GM23338 (cell line): ENCODE results near the gene AMBP. TPM values are rescaled to one million over a fixed set of nuclear protein-coding genes. Genes with fewer than 3 reads are reported as not detected.

Source experiments
- ATAC-seq: fragments of 200-7000 bp; cut with Tn5 transposase; 3 replicates; pipeline ENCODE4 v1.9.1; 2020
- DNase-seq: peaks from one replicate; pipeline ENCODE4 v3.0.0-alpha.2; 2015; ENCODE audit warnings: low spot score
- H2AFZ ChIP-seq: fragments of 200-600 bp; sonication (generic); 2 replicates; pipeline ENCODE4 v1.8.0; 2016; ENCODE audit warnings: antibody characterized with exemption, mild to moderate bottlenecking, moderate library complexity
- H3F3A ChIP-seq: fragments of 200-600 bp; sonication (generic); replicated peaks from 2 replicates; pipeline ENCODE4 v1.8.0; 2017; ENCODE audit warnings: antibody characterized with exemption, mixed run types, low read depth
- H3K27ac ChIP-seq: fragments of 200-600 bp; sonication (generic); 2 replicates; pipeline ENCODE4 v1.6.1; 2016; ENCODE audit warnings: low read depth
- H3K27me3 ChIP-seq: fragments of 200-600 bp; sonication (generic); 2 replicates; pipeline ENCODE4 v1.8.0; 2016; ENCODE audit warnings: mild to moderate bottlenecking, mixed run types, moderate library complexity; ENCODE audit not compliant: insufficient read depth
- H3K36me3 ChIP-seq: fragments of 200-600 bp; sonication (generic); 2 replicates; pipeline ENCODE4 v1.8.0; 2016; ENCODE audit warnings: mild to moderate bottlenecking; ENCODE audit not compliant: insufficient read depth
- H3K4me1 ChIP-seq: fragments of 200-600 bp; sonication (generic); 2 replicates; pipeline ENCODE4 v1.8.0; 2016; ENCODE audit warnings: mild to moderate bottlenecking, moderate library complexity; ENCODE audit not compliant: insufficient read depth
- H3K4me2 ChIP-seq: fragments of 200-600 bp; sonication (generic); 2 replicates; pipeline ENCODE4 v1.7.1; 2017; ENCODE audit warnings: mixed run types
- H3K4me3 ChIP-seq: fragments of 200-600 bp; sonication (generic); 2 replicates; pipeline ENCODE4 v1.6.1; 2016; ENCODE audit warnings: mixed run types
- H3K79me2 ChIP-seq: fragments of 200-600 bp; sonication (generic); replicated peaks from 2 replicates; pipeline ENCODE4 v1.8.0; 2017; ENCODE audit warnings: mild to moderate bottlenecking; ENCODE audit not compliant: insufficient read depth
- H3K9me2 ChIP-seq: fragments of 200-600 bp; sonication (generic); 2 replicates; pipeline ENCODE4 v1.8.0; 2017; ENCODE audit not compliant: insufficient read depth
- H4K20me1 ChIP-seq: fragments of 200-600 bp; sonication (generic); replicated peaks from 2 replicates; pipeline ENCODE4 v1.8.0; 2017; ENCODE audit warnings: mild to moderate bottlenecking; ENCODE audit not compliant: insufficient read depth
- H3K27ac Mint-ChIP-seq: 2 replicates; pipeline ENCODE4 v1.8.0; 2020; ENCODE audit warnings: inconsistent platforms, mild to moderate bottlenecking, moderate library complexity, mixed read lengths
- H3K27me3 Mint-ChIP-seq: 3 replicates; pipeline ENCODE4 v1.8.0; 2022; ENCODE audit warnings: low read depth, mild to moderate bottlenecking, moderate library complexity, mixed read lengths, inconsistent platforms; ENCODE audit not compliant: insufficient read depth, poor library complexity
- H3K36me3 Mint-ChIP-seq: 3 replicates; pipeline ENCODE4 v1.8.0; 2021; ENCODE audit warnings: low read depth, mild to moderate bottlenecking, inconsistent platforms, moderate library complexity, mixed read lengths
- H3K4me1 Mint-ChIP-seq: 3 replicates; pipeline ENCODE4 v1.8.0; 2020; ENCODE audit warnings: mild to moderate bottlenecking, inconsistent platforms, mixed read lengths
- H3K4me3 Mint-ChIP-seq: 3 replicates; pipeline ENCODE4 v1.8.0; 2021; ENCODE audit warnings: moderate library complexity, mild to moderate bottlenecking, inconsistent platforms, mixed read lengths
- H3K9me3 Mint-ChIP-seq: 3 replicates; pipeline ENCODE4 v1.8.0; 2020; ENCODE audit warnings: moderate library complexity, mild to moderate bottlenecking, inconsistent platforms, mixed read lengths
- CREB1 ChIP-seq: fragments of 250-450 bp; sonication (Bioruptor Pico); IDR thresholded peaks from 2 replicates; pipeline ENCODE4 v1.5.0; 2020; ENCODE audit warnings: low read depth, mild to moderate bottlenecking, moderate library complexity
- CTCF ChIP-seq, 2 experiments: fragments of 200-600 bp in 1 of 2; sonication (generic) in 1 of 2; conservative IDR thresholded peaks; 2 replicates each; pipeline versions ENCODE4 v1.5.1 to v1.6.1; 2016 to 2017; ENCODE audit warnings: antibody characterized with exemption in 2 of 2, low read depth in 2 of 2, mild to moderate bottlenecking in 2 of 2, moderate library complexity in 1 of 2
- EZH2 ChIP-seq: fragments of 200-600 bp; sonication (generic); IDR thresholded peaks from one replicate; pipeline ENCODE4 v1.8.0; 2017; ENCODE audit warnings: antibody characterized with exemption, mild to moderate bottlenecking, low read depth; ENCODE audit not compliant: unreplicated experiment
- EZH2phosphoT487 ChIP-seq: fragments of 200-600 bp; sonication (generic); IDR thresholded peaks from one replicate; pipeline ENCODE4 v1.8.1; 2018; ENCODE audit warnings: antibody characterized with exemption; ENCODE audit not compliant: unreplicated experiment
- JUNB ChIP-seq: IDR thresholded peaks from one replicate; pipeline ENCODE4 v1.6.1; 2016; ENCODE audit warnings: antibody characterized with exemption; ENCODE audit not compliant: unreplicated experiment
- NANOG ChIP-seq: IDR thresholded peaks from 2 replicates; pipeline ENCODE4 v1.6.1; 2016; ENCODE audit warnings: antibody characterized with exemption, borderline replicate concordance
- POLR2AphosphoS5 ChIP-seq: IDR thresholded peaks from 2 replicates; pipeline ENCODE4 v1.6.1; 2016; ENCODE audit warnings: antibody characterized with exemption, low read depth
- STAT1 ChIP-seq: IDR thresholded peaks from one replicate; pipeline ENCODE4 v1.6.1; 2016; ENCODE audit warnings: antibody characterized with exemption; ENCODE audit not compliant: unreplicated experiment
- ZNF114 ChIP-seq: fragments of 250-450 bp; sonication (Bioruptor Pico); IDR thresholded peaks from 2 replicates; pipeline ENCODE4 v1.5.0; 2020; ENCODE audit warnings: mild to moderate bottlenecking, moderate library complexity
- ZNF331 ChIP-seq: fragments of 250-450 bp; sonication (Bioruptor Pico); IDR thresholded peaks from 2 replicates; pipeline ENCODE4 v1.5.0; 2020; ENCODE audit warnings: low read depth, mild to moderate bottlenecking, moderate library complexity
- polyA plus RNA-seq: library from polyadenylated mRNA; unstranded; fragments of >200 nt; fragmentation: Nextera tagmentation; extraction: Ambion mirVana; gene quantifications from 2 replicates; pipeline ENCODE4 v1.2.1, GENCODE V29; 2016
- total RNA-seq: library from RNA; depleted of rRNA; stranded (reverse); fragments of >200 nt; shearing (Covaris generic); gene quantifications from 2 replicates; pipeline ENCODE4 v1.2.3, GENCODE V29; 2014
- TF ChIP-seq, protein P1 (sequence below): IDR thresholded peaks from one replicate; pipeline ENCODE4 v1.6.1; 2018; ENCODE audit warnings: antibody characterized with exemption; ENCODE audit not compliant: unreplicated experiment
- TF ChIP-seq, protein P2 (sequence below): IDR thresholded peaks from 2 replicates; pipeline ENCODE4 v1.6.1; 2016; ENCODE audit warnings: antibody characterized with exemption
- TF ChIP-seq, protein P3 (sequence below): fragments of 250-450 bp; sonication (Bioruptor Pico); IDR thresholded peaks from 2 replicates; pipeline ENCODE4 v1.5.0; 2020; ENCODE audit warnings: mild to moderate bottlenecking, moderate library complexity

Gene AMBP
- total and polyA plus RNA-seq, 2 experiments from 2014 or later = 1.3 to 2.0 TPM

DNA sequence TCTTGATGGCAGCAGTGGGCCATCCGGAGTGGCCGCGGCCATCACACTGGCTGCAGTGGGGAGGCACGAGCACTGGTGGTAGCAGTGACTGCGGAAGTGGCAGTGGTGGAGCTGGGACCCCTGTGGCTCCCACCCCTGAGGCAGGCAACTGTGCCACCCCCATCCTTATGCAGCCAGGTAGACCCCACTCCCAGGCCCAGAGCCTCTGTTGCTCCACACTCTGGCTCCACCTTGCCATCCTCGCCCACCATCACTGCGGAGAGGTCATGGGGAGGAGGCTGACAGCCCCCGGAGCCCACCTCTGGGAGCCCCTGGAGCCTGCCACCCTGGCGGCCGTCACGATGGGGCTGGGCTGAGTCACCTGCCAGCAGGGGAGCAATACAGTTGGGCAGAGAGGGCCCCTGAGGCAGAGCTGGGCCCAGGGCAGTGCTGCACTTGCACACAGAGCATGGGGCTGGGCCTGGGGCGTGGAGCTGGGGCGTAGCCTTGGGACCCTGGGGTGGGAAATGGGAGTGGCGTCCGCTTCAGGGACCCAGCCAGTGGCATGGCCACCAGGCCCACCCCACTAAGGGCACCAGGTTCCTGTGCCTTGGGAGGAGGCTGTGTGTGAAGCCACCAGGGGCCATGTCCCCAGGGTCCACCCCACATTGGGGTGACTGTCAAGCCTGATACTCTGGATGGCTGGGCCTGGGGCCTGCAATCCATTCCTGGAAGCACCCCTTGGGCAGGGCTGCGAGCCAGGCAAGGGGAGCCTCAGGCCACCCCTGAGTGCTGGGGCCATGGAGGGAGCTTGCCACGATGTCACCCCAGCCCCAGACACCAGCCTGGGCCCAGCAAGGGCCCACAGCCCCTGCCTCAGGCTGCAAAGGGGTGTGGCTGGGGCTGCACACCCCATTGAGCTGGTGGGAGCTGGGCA is 7.7 kb downstream of the AMBP start:
- TF ChIP-seq, protein P1, sequence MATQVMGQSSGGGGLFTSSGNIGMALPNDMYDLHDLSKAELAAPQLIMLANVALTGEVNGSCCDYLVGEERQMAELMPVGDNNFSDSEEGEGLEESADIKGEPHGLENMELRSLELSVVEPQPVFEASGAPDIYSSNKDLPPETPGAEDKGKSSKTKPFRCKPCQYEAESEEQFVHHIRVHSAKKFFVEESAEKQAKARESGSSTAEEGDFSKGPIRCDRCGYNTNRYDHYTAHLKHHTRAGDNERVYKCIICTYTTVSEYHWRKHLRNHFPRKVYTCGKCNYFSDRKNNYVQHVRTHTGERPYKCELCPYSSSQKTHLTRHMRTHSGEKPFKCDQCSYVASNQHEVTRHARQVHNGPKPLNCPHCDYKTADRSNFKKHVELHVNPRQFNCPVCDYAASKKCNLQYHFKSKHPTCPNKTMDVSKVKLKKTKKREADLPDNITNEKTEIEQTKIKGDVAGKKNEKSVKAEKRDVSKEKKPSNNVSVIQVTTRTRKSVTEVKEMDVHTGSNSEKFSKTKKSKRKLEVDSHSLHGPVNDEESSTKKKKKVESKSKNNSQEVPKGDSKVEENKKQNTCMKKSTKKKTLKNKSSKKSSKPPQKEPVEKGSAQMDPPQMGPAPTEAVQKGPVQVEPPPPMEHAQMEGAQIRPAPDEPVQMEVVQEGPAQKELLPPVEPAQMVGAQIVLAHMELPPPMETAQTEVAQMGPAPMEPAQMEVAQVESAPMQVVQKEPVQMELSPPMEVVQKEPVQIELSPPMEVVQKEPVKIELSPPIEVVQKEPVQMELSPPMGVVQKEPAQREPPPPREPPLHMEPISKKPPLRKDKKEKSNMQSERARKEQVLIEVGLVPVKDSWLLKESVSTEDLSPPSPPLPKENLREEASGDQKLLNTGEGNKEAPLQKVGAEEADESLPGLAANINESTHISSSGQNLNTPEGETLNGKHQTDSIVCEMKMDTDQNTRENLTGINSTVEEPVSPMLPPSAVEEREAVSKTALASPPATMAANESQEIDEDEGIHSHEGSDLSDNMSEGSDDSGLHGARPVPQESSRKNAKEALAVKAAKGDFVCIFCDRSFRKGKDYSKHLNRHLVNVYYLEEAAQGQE = no peak
- TF ChIP-seq, protein P2, sequence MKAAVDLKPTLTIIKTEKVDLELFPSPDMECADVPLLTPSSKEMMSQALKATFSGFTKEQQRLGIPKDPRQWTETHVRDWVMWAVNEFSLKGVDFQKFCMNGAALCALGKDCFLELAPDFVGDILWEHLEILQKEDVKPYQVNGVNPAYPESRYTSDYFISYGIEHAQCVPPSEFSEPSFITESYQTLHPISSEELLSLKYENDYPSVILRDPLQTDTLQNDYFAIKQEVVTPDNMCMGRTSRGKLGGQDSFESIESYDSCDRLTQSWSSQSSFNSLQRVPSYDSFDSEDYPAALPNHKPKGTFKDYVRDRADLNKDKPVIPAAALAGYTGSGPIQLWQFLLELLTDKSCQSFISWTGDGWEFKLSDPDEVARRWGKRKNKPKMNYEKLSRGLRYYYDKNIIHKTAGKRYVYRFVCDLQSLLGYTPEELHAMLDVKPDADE = no peak
- no peak for TF ChIP-seq STAT1
- TF ChIP-seq, protein P3, sequence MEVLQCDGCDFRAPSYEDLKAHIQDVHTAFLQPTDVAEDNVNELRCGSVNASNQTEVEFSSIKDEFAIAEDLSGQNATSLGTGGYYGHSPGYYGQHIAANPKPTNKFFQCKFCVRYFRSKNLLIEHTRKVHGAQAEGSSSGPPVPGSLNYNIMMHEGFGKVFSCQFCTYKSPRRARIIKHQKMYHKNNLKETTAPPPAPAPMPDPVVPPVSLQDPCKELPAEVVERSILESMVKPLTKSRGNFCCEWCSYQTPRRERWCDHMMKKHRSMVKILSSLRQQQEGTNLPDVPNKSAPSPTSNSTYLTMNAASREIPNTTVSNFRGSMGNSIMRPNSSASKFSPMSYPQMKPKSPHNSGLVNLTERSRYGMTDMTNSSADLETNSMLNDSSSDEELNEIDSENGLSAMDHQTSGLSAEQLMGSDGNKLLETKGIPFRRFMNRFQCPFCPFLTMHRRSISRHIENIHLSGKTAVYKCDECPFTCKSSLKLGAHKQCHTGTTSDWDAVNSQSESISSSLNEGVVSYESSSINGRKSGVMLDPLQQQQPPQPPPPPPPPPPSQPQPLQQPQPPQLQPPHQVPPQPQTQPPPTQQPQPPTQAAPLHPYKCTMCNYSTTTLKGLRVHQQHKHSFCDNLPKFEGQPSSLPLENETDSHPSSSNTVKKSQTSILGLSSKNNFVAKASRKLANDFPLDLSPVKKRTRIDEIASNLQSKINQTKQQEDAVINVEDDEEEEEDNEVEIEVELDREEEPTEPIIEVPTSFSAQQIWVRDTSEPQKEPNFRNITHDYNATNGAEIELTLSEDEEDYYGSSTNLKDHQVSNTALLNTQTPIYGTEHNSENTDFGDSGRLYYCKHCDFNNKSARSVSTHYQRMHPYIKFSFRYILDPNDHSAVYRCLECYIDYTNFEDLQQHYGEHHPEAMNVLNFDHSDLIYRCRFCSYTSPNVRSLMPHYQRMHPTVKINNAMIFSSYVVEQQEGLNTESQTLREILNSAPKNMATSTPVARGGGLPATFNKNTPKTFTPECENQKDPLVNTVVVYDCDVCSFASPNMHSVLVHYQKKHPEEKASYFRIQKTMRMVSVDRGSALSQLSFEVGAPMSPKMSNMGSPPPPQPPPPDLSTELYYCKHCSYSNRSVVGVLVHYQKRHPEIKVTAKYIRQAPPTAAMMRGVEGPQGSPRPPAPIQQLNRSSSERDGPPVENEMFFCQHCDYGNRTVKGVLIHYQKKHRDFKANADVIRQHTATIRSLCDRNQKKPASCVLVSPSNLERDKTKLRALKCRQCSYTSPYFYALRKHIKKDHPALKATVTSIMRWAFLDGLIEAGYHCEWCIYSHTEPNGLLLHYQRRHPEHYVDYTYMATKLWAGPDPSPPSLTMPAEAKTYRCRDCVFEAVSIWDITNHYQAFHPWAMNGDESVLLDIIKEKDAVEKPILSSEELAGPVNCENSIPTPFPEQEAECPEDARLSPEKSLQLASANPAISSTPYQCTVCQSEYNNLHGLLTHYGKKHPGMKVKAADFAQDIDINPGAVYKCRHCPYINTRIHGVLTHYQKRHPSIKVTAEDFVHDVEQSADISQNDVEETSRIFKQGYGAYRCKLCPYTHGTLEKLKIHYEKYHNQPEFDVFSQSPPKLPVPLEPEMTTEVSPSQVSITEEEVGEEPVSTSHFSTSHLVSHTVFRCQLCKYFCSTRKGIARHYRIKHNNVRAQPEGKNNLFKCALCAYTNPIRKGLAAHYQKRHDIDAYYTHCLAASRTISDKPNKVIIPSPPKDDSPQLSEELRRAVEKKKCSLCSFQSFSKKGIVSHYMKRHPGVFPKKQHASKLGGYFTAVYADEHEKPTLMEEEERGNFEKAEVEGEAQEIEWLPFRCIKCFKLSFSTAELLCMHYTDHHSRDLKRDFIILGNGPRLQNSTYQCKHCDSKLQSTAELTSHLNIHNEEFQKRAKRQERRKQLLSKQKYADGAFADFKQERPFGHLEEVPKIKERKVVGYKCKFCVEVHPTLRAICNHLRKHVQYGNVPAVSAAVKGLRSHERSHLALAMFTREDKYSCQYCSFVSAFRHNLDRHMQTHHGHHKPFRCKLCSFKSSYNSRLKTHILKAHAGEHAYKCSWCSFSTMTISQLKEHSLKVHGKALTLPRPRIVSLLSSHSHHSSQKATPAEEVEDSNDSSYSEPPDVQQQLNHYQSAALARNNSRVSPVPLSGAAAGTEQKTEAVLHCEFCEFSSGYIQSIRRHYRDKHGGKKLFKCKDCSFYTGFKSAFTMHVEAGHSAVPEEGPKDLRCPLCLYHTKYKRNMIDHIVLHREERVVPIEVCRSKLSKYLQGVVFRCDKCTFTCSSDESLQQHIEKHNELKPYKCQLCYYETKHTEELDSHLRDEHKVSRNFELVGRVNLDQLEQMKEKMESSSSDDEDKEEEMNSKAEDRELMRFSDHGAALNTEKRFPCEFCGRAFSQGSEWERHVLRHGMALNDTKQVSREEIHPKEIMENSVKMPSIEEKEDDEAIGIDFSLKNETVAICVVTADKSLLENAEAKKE = no peak
- no peak for TF ChIP-seq EZH2
- TF ChIP-seq CTCF (conservative IDR thresholded peaks at IDR 0.05; ENCODE audit: low read depth in 2 of 2) = no peak
- TF ChIP-seq ZNF114 (CRISPR knock-in tag) = no peak
- no peak for TF ChIP-seq NANOG
- no peak for TF ChIP-seq EZH2phosphoT487
- no peak for TF ChIP-seq ZNF331
- TF ChIP-seq CREB1 = no peak
- no peak for TF ChIP-seq POLR2AphosphoS5
- no peak for TF ChIP-seq JUNB
- Histone ChIP-seq H4K20me1 (no peaks in the 10 kb centered on the region), H3K9me2 (peaks cover 8% of the 10 kb centered on the region; the same call in 1 of the 2 replicates), H3K4me2 (no peak overlapping the region), H3K4me3 (no peak overlapping the region), H3K79me2 (no peaks in the 10 kb centered on the region), H3F3A (no peaks in the 10 kb centered on the region), H3K27me3 (no peaks in the 10 kb centered on the region), H3K4me1 (no peaks in the 10 kb centered on the region), H2AFZ (no peak overlapping the region), H3K27ac (no peak overlapping the region), H3K36me3 (no peaks in the 10 kb centered on the region)
- H3K27ac Mint-ChIP-seq = no peak overlapping the region
- ATAC-seq (no peak), DNase-seq (no peak)
- H3K27me3 Mint-ChIP-seq = no peaks in the 10 kb centered on the region
- H3K36me3 Mint-ChIP-seq = no peaks in the 10 kb centered on the region
- H3K4me1 Mint-ChIP-seq = peaks cover 2% of the 10 kb centered on the region; the same call in 2 of the 3 replicates
- no peaks in the 10 kb centered on the region for H3K9me3 Mint-ChIP-seq
- no peak overlapping the region for H3K4me3 Mint-ChIP-seq
